AG04449 (cell line): Measurements from ENCODE around the gene GTF3C1.

Experiments used
- CTCF ChIA-PET: fragments of 350-600 bp; formaldehyde crosslinking; extraction: SDS; loops from one replicate; lab custom pipeline; 2021; ENCODE audit warnings: antibody characterized with exemption; lab: Yijun Ruan, JAX
- POLR2A ChIA-PET: fragments of 400-600, 350-600 bp; formaldehyde crosslinking; extraction: SDS; loops from one replicate; lab custom pipeline; 2020; ENCODE audit warnings: antibody characterized with exemption, inconsistent platforms; lab: Yijun Ruan, JAX
- DNase-seq: peaks from one replicate; pipeline ENCODE4 v3.0.0-alpha.2; 2010; ENCODE audit warnings: low read depth, low spot score
- H3K4me3 ChIP-seq: 2 replicates; pipeline ENCODE4 v1.5.1; 2011; ENCODE audit warnings: low read depth, mild to moderate bottlenecking, control low read depth, low read length
- TF ChIP-seq, protein P1 (sequence below): IDR thresholded peaks from one replicate; pipeline ENCODE4 v1.5.1; 2011; ENCODE audit warnings: mild to moderate bottlenecking, moderate library complexity, low read length, control low read depth, inconsistent platforms; ENCODE audit not compliant: insufficient read depth; ENCODE audit errors: missing control alignments

The GTF3C1 gene

DNA sequence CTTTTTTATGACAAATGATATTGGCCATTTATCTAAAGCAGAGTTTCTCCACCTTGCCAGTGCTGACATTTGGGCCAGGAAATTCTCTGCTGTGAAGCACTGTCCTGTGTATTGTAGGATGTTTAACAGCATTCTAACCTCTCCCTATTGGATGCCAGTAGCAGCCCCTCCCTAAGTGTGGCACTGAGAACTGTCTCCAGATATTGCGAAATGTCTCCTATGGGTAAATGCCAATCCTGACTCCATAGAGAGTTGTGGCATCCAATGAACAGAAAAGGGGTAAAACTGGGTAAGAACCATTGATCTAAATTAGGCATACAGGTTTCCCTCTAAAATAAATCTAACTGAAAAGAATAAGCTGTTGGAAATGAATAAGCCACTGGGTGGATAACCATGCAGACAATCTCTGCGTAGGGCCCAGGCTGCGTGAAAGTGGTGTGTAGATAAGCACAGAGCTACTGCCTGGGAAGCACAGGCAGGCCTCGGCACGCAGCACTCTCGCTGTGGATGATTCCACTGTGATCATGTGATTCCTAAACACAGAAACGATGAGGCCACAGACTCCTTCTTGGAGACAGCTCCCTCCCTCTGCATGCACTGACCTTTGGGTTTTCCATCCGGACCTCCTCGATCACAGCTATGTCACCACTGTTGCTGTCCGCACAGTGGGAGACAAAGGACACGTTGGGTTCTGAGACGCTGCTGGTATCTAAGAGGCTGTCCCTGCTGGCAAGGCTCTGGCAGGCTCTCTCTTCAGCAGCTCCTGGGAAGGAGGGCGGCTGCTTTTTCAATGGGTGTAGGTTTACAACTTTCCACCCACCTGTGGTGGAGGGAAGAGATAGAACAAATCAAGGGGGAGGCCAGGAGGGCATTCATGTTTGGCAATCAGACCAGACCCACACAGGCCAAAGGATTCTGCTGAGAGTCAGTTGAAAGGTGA lies 44.1 kb downstream of the GTF3C1 start:
- ChIA-PET POLR2A (no interaction called here), CTCF (interaction anchor here (3.7 kb wide), 1 partner anchor 11 kb away, joined by 17 read pairs; no protein-coding TSS in a partner anchor)
- no peak overlapping the region for H3K4me3 ChIP-seq
- TF ChIP-seq, protein P1, sequence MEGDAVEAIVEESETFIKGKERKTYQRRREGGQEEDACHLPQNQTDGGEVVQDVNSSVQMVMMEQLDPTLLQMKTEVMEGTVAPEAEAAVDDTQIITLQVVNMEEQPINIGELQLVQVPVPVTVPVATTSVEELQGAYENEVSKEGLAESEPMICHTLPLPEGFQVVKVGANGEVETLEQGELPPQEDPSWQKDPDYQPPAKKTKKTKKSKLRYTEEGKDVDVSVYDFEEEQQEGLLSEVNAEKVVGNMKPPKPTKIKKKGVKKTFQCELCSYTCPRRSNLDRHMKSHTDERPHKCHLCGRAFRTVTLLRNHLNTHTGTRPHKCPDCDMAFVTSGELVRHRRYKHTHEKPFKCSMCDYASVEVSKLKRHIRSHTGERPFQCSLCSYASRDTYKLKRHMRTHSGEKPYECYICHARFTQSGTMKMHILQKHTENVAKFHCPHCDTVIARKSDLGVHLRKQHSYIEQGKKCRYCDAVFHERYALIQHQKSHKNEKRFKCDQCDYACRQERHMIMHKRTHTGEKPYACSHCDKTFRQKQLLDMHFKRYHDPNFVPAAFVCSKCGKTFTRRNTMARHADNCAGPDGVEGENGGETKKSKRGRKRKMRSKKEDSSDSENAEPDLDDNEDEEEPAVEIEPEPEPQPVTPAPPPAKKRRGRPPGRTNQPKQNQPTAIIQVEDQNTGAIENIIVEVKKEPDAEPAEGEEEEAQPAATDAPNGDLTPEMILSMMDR: no peak
- DNase-seq: no peak

- TF ChIP-seq, protein P1: no peak
- H3K4me3 ChIP-seq: no peak overlapping the region
- CTCF ChIA-PET: interaction anchor here (0.8 kb wide), 1 partner anchor 13 kb away, joined by 3 read pairs; no protein-coding TSS in a partner anchor
- POLR2A ChIA-PET: no interaction called here
- DNase-seq: no peak
These were observed 46.1 kb downstream of the GTF3C1 start for GRCh38 chr16:27503662-27504061.

DNA sequence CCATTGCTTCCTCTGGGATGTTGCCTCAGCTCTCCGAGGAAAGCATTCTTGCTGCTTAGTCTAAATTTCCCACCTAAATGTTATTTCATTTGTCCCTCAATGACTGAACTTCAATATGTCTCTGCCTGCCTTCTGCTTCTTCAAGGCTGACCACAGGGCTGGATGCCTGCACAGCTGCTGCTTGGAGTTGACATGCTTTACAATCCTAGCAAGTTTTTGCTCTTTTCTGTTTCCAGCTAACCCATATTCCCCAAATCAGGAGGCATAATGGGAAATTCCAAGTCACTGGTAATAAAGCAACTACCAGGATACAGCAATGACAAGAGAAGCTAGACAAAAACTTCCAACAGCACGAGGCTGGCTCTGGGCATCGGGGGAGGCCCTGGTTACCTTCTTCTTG lies 48.9 kb downstream of the GTF3C1 start:
- ChIA-PET POLR2A (no interaction called here), CTCF (interaction anchor here (1.1 to 2.8 kb wide), 2 partner anchors 11 to 15 kb away, joined by 3 to 20 read pairs; no protein-coding TSS in a partner anchor)
- TF ChIP-seq, protein P1: no peak
- H3K4me3 ChIP-seq: no peak overlapping the region
- peak; percentile 12 for DNase-seq

GRCh38 chr16:27499659-27500055 lies 50.1 kb downstream of the GTF3C1 start:
- ChIA-PET POLR2A (no interaction called here), CTCF (interaction anchor here (0.8 to 2.8 kb wide), 3 partner anchors 12 to 18 kb away, joined by 3 to 20 read pairs (median 3); no protein-coding TSS in a partner anchor)
- TF ChIP-seq, protein P1: no peak
- H3K4me3 ChIP-seq: no peak overlapping the region
- no peak for DNase-seq

DNA sequence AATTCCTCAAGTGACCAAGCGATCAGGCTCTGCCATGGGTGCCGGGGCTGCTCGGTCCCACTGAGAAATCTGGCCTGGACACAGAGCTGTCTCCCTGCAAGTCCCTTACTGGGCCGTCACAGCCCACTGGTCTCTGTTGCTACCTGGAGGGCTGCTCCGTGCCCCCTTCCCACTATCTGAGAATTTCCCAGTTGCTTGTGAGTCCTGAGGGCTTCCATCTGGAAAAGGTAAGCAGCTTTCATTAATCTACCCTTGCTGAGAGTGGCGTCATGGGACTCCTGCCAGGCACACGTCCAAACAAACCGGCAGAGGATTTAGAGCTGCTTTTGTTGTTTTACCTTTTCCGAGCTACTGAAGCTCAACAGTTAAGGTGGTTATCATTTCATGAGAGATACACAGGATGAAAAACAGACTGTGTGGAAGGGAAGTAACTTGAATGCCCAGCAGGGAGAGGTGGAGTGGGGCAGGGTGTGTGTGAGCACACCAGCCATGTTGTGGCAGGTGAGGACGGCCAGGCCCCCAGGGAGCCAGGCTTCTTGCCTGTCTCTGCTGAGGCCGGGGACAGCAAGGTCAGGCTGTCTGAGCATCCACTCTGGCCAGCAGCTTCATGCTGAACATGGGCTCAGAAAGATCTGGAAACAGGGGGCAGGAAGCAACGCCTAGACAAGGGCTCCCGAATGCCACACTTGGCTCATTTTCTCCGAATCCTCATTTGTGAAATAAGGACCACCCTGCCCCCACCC lies 50.6 kb downstream of the GTF3C1 start:
- ChIA-PET POLR2A (no interaction called here), CTCF (interaction anchor here (0.8 to 2.8 kb wide), 3 partner anchors 10 to 17 kb away, joined by 3 to 20 read pairs (median 4); no protein-coding TSS in a partner anchor)
- TF ChIP-seq, protein P1: no peak
- no peak for DNase-seq
- no peak overlapping the region for H3K4me3 ChIP-seq
